Limb (tissue), 2 donors: ENCODE results near the gene RTP5.
"Not testable (repeated sequence)": the region's sequence is repeated elsewhere in the genome, so short reads cannot be mapped to it uniquely, and the experiment has no call there.

Source experiments
- DNase-seq, 2 donors: peaks; one replicate each; pipeline ENCODE4 v3.0.0-alpha.2; 2016; ENCODE audit errors: extremely low spot score in 2 of 2

The RTP5 gene

GRCh38 chr2:241922816-241923601 lies 53.5 kb downstream of the RTP5 start:
- DNase-seq: not testable (repeated sequence)
